Erythroblast (primary cell): ENCODE data around the gene ZBED2.

Source experiments
- GATA1 ChIP-seq: IDR thresholded peaks from 2 replicates; pipeline ENCODE4 v1.6.1; 2011; ENCODE audit warnings: low read depth, mild to moderate bottlenecking, control low read depth, low read length, moderate library complexity
- POLR2A ChIP-seq: IDR thresholded peaks from 2 replicates; pipeline ENCODE4 v1.6.1; 2011; ENCODE audit warnings: mild to moderate bottlenecking, low read length

DNA sequence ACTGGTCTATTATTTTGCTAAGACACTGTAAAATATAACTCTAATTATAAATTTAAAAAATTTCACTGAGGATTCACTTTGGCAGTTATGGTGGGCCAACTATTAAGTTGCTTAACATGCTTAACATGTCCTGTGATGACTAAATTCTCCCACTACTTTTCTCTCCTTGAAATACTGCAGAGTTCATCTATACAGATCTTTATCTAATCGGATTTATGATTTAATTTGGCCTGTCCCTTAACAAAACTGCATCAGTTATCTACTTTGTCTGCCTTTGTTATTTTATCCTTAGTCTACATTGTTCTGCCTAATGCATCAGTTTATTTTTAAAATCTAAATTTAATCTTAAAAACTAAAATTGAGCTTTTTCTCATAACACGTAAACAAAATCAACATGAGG lies 26.8 kb downstream of the ZBED2 start:
- TF ChIP-seq POLR2A (no peak), GATA1 (no peak)
